Eye (tissue), 1 donor: ENCODE data around the gene RAD23B.
"Not testable (repeated sequence)": the region's sequence is repeated elsewhere in the genome, so short reads cannot be mapped to it uniquely, and the experiment has no call there.

Experiments
- DNase-seq: peaks from one replicate; pipeline ENCODE4 v3.0.0-alpha.2; 2015

Gene RAD23B

DNA sequence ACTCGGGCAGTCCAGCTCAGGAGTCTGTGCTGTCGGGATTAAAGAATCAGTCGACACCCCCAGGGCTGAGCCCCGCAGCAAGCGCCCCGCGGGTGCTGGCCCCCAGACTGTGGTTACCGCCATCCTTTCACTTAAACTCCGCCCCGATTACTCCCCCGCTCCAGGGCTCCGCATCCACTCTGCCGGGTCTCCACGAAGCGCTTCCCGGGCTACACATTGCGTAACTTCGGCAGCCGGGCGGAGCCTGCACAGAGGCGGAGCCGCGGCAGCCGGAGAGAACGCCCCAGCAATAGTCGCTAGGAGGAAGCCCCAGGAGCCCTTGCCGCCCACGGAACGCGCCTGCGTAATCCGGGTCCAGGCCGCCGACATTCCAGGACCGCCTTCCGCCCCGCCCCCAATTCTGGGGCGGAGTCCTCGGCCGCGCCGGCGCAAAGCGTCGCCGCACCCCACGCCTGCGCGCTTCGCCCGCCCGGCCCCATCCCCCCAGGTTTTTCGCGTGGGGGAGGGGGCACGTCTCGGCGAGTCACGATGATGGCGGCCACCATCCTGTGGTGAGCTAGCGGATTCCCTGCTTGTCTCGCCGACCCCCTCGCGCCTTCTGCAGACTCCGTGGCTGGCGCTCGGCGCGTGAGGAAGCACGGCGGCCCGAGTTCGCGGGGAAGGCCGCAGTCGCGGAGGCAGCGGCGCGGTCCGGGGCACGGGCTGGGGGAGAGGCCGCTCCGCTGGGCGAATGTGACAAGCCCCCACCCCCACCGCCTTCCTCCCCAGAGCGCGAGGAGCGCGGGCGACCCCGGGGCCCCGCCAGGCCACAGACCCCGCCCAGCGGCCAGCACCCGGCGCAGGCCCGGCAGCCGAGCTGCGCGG is at the start of gene RAD23B:
Gene RAD23B, plus strand, starts transcription at position 521 of the 864 bp plus-strand sequence. CDS start 351 bp downstream, outside the sequence.
- peak; percentile 99 for DNase-seq

DNA sequence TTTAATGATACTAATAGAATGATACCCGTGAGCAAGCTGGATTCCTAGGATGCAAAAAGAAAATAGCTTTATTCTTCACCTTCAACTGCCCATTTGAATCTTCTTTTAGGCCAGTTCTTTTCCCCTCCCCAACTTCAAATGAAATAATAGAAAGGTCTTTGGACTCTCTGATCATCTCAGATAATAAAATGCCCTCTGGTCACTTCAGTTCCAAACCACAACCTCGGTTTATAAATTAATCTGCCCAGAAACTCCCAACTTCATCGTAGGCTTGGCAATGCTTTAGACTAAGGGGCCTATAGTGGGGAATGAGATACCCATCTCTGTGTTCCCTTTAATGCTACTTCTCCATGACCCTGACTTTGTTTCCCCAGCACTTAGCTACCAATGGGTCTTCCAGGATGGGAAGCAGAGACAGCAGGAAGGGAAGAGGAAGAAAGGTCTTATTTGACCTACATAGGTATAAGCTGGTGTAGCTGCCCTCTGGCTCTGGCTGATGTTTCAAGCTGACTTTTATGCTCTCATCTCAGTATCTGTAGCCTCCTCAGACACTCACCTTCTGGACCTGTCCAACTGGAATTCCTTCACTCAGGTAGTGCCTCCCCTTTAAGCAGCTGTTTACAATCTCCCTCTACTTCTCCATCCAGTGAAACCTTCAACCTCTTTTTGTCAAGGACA is 47.2 kb upstream of the RAD23B start:
- DNase-seq = no peak

DNA sequence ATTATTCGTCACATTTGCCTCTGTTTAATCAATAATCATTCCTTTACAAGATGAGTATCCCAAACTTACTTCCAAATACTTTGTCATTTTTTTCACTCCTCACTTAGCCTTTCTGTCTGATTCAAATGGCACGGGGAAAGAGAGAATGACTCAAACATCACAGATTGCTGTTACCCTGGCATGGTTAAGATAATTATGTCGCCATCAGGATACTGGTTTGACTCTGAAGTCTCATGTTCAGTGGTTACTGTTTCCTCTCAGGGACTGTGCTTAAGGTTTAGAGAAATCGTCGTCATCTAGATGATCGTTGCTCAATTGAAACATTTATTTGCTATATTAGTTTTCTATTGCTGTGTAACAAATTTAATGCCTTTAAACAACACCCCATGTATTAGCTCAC is 45.2 kb upstream of the RAD23B start:
- DNase-seq = no peak

DNA sequence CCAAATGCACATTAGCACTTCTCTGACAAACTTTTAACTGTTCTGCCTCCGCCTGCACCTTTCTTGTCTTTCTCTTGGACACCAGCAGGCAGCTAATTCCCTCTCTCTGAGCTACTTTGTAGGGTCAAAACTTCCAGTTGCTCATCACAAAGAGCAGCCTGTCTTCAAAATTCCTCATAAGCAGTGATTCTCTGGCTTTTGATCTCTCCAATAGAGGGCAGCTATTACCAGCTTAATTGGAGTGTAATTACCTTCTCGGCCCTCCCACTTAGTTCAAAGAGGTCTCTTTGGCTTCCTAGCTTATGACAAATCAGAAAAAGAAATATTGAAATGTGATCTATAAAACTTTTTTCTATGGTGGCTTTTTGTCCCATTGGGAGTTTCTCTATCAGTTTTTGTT is 43.6 kb upstream of the RAD23B start:
- peak; percentile 66 for DNase-seq

DNA sequence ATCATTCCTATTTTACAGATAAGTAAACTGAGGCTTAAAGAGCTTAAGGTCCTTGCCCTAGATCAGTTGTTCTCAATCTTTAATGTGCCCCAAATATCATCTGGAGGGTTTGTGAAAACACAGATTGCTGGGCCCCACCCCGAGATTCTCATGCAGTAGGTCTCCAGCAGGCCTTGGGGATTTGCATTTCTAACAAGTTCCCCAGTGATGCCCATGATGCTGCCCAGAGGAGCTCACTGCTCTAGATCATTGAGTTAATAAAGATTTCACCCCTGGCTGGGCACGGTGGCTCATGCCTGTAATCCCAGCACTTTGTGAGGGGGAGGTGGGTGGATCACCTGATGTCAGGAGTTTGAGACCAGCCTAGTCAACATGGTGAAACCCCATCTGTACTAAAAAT is 42.8 kb upstream of the RAD23B start:
- no peak for DNase-seq

DNA sequence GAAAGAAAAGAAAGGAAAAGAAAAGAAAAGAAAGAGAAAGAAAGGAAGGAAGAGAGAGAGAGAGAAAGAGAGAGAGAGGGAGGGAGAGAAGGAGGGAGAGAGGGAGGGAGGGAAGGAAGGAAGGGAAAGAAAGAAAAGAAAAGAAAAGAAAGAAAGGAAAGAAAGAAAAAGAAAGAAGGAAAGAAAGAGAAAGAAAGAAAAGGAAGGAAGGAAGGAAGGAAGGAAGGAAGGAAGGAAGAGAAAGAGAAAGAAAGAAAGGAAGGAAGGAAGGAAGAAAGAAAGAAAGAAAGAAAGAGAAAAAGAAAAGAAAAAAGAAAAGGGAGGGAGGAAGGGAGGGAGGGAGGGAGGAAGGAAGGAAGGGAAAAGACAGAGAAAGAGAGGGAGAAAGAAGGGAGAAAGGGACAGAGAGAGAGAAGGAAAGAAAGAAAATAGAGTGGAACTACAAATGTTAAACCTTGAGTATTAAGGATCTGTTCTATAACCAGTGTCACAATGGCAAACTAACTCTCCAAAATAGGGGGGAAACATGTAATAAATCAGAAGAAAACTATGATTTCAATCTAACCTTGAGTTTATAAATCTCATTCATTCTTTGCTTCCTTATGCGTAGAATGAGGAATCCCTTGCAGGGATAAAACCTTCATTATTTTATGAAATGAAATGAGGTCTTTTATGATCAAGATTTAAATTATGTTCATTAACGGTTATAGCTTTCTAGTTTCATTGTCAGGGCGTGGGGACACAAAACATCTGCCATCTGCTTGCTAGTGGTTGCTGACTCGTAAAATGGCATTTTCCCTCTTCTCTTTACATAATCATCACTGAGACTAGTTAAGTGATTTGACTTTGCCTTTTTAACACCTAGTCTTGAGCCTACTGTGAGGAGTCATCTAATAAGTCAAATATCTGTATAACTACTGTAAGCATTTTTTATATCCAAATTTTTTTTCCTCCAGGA is 40.7 kb upstream of the RAD23B start:
- no peak for DNase-seq

DNA sequence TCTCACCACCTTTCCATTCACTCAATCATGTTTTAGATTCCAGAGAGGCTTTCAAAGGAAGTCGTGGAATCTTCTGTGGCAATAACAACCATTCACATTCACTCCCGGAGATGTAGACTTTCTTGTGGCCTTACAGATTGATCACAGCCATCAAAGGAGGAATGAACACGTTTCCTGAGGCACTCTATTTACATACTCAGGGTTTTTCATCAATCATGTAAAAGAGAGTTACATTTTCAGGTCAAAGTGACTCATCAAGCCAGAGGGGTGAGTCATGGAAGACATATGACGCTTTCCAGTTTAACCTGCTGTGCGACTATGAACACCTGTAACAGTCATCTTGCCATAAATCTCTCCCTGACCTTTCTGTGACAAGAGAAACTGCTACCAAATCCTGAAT is 39.3 kb upstream of the RAD23B start:
- no peak for DNase-seq

DNA sequence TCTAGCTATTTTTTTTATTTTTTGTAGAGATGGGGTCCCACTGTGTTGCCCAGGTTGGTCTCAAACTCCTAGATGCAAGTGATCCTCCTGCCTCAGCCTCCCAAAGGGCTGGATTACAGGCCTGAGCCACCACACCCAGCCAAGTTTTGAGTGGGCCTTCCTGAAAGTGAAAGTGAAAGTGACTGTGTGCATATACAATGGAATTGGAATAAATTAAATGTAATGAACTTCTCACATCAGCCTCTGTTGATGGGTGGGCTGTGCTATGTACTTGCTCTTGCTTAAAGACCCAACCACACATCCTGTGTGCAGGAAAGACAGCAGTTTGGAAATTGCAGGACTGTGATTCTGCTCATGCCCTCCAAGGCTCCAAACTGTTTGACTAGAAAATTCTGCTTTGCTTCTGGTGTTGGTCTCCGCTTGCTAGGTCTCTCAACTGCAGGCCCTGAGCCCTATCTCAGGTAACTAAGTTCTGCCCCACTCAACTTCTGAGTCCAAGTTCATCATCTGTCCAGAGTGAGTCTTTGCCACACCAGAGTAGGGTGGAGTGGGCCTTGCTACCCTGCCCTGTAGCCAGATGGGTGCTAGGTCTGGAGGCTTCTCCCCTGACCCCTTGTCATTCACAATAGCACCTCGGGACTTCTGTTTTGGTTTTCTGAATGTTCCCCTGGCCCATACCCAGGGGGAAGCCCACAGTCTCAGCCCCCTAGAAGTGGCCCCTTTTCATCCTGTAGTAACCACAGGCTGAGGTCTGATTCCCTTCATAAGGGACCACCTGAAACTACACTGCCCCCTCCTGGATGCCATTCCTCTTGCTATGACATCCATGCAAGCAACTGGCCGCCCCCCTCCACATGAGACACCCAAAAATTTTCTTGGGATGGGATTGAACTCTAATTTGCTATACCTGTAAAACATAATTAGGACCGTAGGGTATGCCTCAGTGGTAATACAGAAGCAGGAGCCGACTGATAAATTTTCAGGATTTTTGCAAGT is 36.5 kb upstream of the RAD23B start:
- no peak for DNase-seq

DNA sequence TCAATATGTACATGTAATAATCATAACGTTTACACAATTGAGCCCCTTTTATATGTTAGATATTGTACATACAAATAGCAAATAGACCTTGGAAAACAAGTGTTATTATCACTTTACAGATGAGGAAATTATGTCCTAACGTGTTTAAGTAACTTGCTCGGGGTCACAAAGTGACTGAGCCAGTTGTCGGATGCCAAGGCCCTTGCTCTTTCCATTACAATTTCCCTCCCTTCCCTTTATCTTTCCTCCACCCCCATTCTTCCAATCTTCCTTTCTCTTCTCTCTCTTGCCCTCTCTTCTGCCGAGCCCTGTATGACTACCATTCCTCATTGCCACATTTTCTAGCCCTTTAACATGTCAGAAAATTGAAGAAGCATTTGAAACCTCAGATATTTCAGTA is 34.4 kb upstream of the RAD23B start:
- no peak for DNase-seq

DNA sequence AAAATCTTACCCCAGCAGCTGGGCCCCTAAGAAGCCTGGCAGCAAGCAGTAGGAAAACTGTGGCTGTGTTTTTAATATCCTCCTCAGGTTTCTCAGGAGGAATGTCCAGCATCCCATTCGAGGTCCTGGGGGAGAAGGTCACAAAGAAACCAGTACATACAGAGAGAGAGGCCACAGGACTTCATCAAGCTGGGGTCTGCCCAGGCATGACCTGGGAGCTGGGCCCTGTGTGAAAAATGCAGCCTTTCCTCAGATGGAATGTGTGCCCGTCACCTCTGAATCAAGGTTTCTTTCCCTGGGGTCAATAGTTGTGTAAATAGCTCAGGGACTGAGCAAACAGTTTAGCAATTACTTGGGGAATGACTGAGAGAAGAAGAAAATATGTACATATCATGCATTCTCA is 33.9 kb upstream of the RAD23B start:
- peak; percentile 30 for DNase-seq

DNA sequence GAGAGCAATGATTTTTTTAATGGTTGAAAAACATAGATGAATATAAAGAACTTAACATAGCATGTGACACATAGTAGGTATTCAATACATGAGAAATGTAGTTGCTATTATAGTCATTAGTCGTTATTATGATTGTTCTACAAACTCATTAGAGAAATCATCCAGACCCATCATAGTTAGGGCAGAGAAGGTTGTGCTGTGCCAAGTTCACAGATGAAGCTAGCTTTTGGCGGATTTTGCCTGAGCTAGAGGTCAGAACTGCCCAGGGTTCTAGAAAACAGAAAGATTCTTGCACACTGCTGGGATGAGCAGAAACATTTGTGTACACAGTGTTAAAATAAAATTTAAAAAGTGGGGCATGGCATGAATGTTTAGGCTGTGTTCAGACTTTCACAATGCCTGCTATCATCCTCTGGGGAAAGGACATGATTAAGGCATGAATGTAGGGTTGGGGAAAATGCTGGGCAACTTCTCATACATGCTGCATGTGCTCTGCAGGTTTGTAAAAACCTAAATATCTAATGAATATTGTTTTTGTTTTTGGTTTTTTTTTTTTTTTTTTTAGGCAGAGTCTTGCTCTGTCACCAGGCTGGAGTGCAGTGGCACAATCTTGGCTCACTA is 33.3 kb upstream of the RAD23B start:
- no peak for DNase-seq

DNA sequence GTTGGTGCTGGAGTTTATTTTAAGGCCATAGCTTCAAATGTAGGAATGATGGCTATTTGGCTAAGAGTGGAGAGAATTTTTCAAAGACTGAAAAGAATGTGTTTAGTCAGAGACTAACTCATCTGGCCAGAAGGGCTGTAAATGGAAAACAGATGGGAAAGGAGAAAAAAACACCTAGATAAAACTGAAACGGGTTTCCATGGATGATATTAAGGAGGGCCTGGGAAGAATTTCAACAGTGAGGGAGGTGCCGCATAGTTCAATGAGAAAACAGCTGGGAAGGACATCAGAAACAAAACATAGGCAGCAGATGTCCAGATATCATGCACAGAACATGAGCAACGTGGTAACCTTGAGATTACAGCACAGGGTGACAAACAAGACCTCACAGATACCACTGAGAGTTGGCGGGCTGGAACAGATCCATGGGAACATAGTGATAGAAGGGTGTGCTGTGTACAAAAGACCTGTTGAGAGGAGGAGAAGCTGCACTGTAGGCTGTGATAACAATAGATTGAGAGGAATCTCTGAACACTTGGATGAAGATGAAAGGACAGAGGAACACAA is 31.2 kb upstream of the RAD23B start:
- peak; percentile 68 for DNase-seq

DNA sequence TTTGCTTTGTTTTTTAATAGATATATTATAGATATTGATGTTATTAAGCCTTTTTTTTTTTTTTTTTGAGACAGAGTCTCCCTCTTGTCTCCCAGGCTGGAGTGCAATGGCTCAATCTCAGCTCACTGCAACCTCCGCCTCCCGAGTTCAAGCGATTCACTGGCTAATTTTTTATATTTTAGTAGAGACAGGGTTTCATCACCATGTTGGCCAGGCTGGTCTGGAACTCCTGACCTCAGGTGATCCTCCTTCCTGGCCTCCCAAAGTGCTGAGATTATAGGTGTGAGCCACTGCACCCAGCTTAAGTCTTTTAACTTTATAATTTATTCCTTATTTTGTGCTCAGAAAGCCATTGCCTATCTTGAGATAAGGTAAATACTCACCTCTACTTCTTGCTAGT is 24.2 kb upstream of the RAD23B start:
- no peak for DNase-seq

DNA sequence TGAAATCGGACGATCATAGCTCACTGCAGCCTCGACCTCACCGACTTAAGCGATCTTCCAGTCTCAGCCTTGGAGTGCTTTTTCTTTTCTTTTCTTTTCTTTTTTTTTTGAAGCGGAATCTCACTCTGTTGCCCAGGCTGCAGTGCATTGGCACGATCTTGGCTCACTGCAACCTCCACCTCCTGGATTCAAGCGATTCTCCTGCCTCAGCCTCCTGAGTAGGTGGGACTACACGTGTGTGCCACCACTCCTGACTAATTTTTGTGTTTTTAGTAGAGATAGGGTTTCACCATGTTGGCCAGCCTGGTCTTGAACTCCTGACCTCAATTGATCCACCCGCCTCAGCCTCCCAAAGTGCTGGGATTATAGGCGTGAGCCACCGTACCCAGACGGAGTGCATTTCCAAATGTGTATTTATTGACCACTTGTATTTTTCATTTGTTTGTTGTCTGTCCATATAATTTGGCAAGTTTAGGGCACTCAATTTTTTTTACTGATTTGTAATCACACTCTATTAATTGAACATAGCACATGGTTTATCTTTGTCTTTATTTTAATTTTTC is 23.2 kb upstream of the RAD23B start:
- DNase-seq = not testable (repeated sequence)

DNA sequence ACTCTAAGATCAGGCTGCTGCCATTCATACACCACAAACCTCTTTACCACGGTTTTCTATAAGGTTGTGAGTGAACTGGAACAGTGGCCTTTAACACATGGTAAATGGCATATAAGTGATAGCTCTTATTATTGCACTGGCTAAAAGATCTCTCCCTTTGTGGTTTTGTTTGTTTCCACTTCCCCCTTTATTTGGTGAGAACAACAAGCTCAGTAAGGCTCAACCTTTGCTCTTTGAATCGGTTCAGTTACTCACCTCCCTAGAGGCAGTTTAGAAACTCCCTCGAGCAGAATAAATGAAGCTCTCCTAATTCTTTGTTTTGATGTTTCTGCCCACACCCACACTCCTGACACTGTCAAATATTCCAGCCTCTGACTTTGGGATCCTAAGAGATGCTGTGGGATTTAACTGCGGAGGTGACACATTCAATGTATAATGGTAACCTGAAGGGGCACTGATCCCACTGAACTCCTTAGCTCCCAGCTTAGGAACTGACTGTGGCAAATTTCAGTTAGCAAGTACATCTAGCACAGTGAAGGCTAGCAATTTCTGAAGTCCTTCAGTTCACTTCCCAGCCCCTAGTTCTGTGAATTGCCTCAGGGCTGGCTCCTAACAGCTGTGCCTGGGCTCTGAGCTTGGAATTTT is 22.5 kb upstream of the RAD23B start:
- DNase-seq = no peak

DNA sequence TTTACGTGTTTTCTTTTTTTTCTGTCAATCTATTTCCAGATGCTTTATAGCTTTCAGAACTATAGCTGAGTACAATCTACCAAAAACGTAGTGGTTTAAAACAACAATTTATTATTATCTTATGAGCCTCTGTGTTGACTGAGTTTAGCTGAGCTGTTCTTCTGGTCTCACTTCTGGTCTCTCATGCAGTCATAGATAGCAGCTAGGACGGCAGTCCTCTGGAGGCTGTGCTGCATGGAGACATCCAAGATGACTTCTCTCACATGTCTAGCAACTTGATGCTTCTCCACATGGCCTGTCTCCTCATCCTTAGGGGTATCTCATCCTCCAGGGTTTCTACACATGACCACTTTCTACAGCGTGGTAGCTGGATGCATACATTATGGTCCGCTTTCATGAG is 22.0 kb upstream of the RAD23B start:
- no peak for DNase-seq

DNA sequence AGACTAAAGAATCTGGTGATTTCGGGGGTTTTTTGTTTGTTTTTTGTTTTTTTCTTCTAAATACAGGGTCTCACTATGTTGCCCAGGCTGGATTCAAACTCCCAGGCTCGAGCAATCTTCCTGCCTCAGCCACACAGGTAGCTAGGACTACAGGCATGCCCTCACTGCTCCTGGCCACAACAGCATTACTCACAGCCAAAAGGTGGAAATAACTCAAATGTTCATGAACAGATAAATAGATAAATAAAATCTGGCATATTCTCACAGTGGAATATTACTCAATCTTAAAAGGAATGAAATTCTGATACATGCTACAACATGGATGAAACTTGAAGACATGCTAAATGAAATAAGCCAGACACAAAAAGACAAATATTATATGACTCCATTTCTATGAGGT is 19.8 kb upstream of the RAD23B start:
- no peak for DNase-seq

DNA sequence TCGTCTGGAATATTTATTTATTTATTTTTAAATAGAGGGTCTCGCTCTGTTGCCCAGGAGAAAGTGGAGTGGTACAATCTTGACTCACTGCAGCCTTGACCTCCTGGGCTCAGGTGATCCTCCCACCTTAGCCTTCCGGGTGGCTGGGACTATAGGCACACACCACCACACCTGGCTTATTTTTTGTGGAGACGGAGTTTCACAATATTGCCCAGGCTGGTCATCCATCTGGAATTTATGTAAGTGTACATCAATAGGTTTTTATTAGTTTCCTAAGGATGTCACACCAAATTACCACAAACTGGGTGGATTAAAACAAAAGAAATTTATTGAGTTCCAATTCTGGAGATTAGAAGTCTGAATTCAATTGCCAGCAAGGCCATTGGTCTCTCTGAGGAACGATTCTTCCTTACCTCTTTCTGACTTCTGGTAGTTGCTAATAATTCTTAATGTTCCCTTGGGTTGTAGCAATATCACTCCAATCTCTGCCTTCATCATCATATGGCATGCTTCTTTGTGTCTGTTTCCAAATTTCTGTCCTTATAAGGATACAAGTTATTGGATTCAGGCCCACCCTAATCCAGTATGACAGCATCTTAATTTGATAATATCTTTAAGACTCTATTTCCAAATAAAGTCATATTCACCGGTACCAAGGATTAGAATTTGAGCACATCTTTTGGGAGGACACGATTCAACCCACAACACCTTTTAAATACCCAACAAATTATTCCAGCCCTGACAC is 16.3 kb upstream of the RAD23B start:
- no peak for DNase-seq

DNA sequence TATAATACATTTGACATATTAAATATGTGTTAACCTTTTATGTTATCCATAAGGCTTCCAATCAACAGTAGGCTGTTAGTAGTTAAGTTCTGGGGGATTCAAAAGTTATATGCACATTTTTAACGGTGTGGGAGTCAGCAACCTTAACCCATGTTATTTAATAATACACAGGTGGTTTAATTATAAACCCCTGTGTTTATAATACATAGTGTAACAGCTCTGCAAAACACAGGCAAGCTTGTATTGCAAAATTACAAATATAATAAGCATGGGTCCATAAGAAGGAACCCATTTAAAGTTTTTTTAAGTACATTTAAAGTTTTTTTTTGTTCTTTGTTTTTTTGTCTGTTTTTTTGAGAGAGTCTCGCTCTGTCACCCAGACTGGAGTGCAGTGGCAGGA is 14.5 kb upstream of the RAD23B start:
- no peak for DNase-seq
